Measurements from ENCODE around the gene KIFBP. TPM values are rescaled to one million over a fixed set of nuclear protein-coding genes. Genes with fewer than 3 reads are reported as not detected.

KIFBP gene
- total RNA-seq, 1 donor from 2014 or later: 23.9 TPM

GRCh38 chr10:69051303-69051702, 62.7 kb downstream of the KIFBP start:
- no peak for DNase-seq (ENCODE audit: low read depth in 2 of 2)

GRCh38 chr10:69051710-69052487, 63.3 kb downstream of the KIFBP start:
- no peak for DNase-seq (ENCODE audit: low read depth in 2 of 2)

GRCh38 chr10:69052736-69053135, 64.1 kb downstream of the KIFBP start:
- no peak for DNase-seq (ENCODE audit: low read depth in 2 of 2)

GRCh38 chr10:69055241-69055640, 66.6 kb downstream of the KIFBP start:
- DNase-seq (ENCODE audit: low read depth in 2 of 2): no peak

GRCh38 chr10:69056129-69056528, 67.5 kb downstream of the KIFBP start:
- no peak for DNase-seq (ENCODE audit: low read depth in 2 of 2)

GRCh38 chr10:69056536-69057260, 68.1 kb downstream of the KIFBP start:
- DNase-seq (ENCODE audit: low read depth in 2 of 2): no peak

- DNase-seq (ENCODE audit: low read depth in 2 of 2): peak; percentile 71 to 84
Observed at GRCh38 chr10:69057261-69057950, 68.8 kb downstream of the KIFBP start.

- no peak for DNase-seq (ENCODE audit: low read depth in 2 of 2)
Observed at GRCh38 chr10:69057951-69058297, 69.3 kb downstream of the KIFBP start.

- DNase-seq (ENCODE audit: low read depth in 2 of 2): no peak
Observed at GRCh38 chr10:69060127-69060798, 71.7 kb downstream of the KIFBP start.

GRCh38 chr10:69061305-69062161, 72.9 kb downstream of the KIFBP start:
- DNase-seq (ENCODE audit: low read depth in 2 of 2): peak; percentile 11 to 86

GRCh38 chr10:69062901-69063300, 74.3 kb downstream of the KIFBP start:
- no peak for DNase-seq (ENCODE audit: low read depth in 2 of 2)

- no peak for DNase-seq (ENCODE audit: low read depth in 2 of 2)
Observed at GRCh38 chr10:69064762-69065328, 76.2 kb downstream of the KIFBP start.

- peak in 1 of 2 donors; percentile 51 for DNase-seq (ENCODE audit: low read depth in 2 of 2)
Observed at GRCh38 chr10:69065406-69066361, 77.1 kb downstream of the KIFBP start.

Other genes starting within 250 kb of the KIFBP start
- gene STOX1, start 161.3 kb upstream of the KIFBP start, total RNA-seq: 0.13 and 0.38 TPM in 2 replicates
- gene DDX50, start 87.5 kb upstream of the KIFBP start, total RNA-seq: 30.6 and 33.1 TPM in 2 replicates
- 59.4 and 61.0 TPM in 2 replicates for gene DDX21, start 32.6 kb upstream of the KIFBP start, total RNA-seq
- gene SRGN, start 99.3 kb downstream of the KIFBP start, total RNA-seq: 218 and 298 TPM in 2 replicates
- 29.4 and 35.8 TPM in 2 replicates for gene VPS26A, start 135.4 kb downstream of the KIFBP start, total RNA-seq
- 18.4 and 18.8 TPM in 2 replicates for gene SUPV3L1, start 191.4 kb downstream of the KIFBP start, total RNA-seq
- 0.13 TPM in 1 of 2 replicates, not detected in the other for gene HKDC1, start 231.5 kb downstream of the KIFBP start, total RNA-seq

All from dermis microvascular lymphatic vessel endothelial cell (primary cell).